Upper lobe of left lung (tissue), 6 donors: ENCODE results near the gene PKHD1. TPM values are rescaled to one million over a fixed set of nuclear protein-coding genes. Genes with fewer than 3 reads are reported as not detected.
A peak's percentile ranks its signal among the peaks of the same experiment; 100 is the strongest.

ENCODE experiments used
- ATAC-seq, 2 donors: fragments of 200-7000 bp; cut with Tn5 transposase; one replicate each; pipeline ENCODE4 v1.9.1; 2022; ENCODE audit warnings: mild to moderate bottlenecking in 2 of 2, moderate library complexity in 2 of 2; ENCODE audit not compliant: low FRiP score in 2 of 2
- DNase-seq, 2 donors: peaks; one replicate each; pipeline ENCODE4 v3.0.0-alpha.2; 2019 to 2020
- H3K27ac ChIP-seq, 4 donors: fragments of 200-600 bp; sonication (generic); one replicate each; pipeline ENCODE4 v1.5.1; 2016 to 2019
- H3K27me3 ChIP-seq, 4 donors: fragments of 200-600 bp; sonication (generic); one replicate each; pipeline ENCODE4 v1.5.1; 2017 to 2019
- H3K36me3 ChIP-seq, 4 donors: fragments of 200-600 bp; sonication (generic); one replicate each; pipeline ENCODE4 v1.5.1; 2016 to 2019
- H3K4me1 ChIP-seq, 4 donors: fragments of 200-600 bp; sonication (generic); one replicate each; pipeline ENCODE4 v1.5.1; 2018 to 2019
- H3K4me3 ChIP-seq, 4 donors: fragments of 200-600 bp; sonication (generic); one replicate each; pipeline ENCODE4 v1.5.1; 2017 to 2019; ENCODE audit warnings: mild to moderate bottlenecking in 2 of 4, moderate library complexity in 1 of 4
- H3K9me3 ChIP-seq, 4 donors: fragments of 200-600 bp; sonication (generic); one replicate each; pipeline ENCODE4 v1.5.1; 2018 to 2019
- EP300 ChIP-seq, 4 donors: sonication (generic); formaldehyde crosslinking; IDR thresholded peaks; one replicate each; pipeline ENCODE4 v1.5.1; 2017; ENCODE audit warnings: antibody characterized with exemption in 4 of 4, control low read depth in 2 of 4
- POLR2A ChIP-seq, 4 donors: fragments of 450-650 bp; IDR thresholded peaks; one replicate each; pipeline ENCODE4 v1.5.1; 2016 to 2017; ENCODE audit warnings: antibody characterized with exemption in 4 of 4, mild to moderate bottlenecking in 2 of 4
- POLR2AphosphoS5 ChIP-seq, 2 donors: sonication (generic); formaldehyde crosslinking; IDR thresholded peaks; one replicate each; pipeline ENCODE4 v1.5.1; 2017; ENCODE audit warnings: antibody characterized with exemption in 2 of 2
- WGBS, 2 donors: methylation state at CpG; one replicate each; pipeline ENCODE4 v1.1.5; 2017 to 2018; 5-methylcytosine and 5-hydroxymethylcytosine counted together
- total RNA-seq, 6 donors: library from RNA; depleted of rRNA in 4 of 6; stranded (reverse); fragments of >200 nt in 4 of 6; gene quantifications; one replicate each; pipeline versions ENCODE4 v1.1.0 to v1.2.1, GENCODE V29; 2016 to 2021
- TF ChIP-seq, protein P1 (sequence below), 6 experiments: fragments of 450-650 bp in 4 of 6; fragments of 200-600 bp in 2 of 6; sonication (generic) in 2 of 6; IDR thresholded peaks; one replicate each; pipeline ENCODE4 v1.5.1; 2016 to 2019; ENCODE audit warnings: antibody characterized with exemption in 6 of 6
- donor health status: DM: no; HTN: no; CAD: no; lungs with moderate emphysema.
- donor health status: DM: no; HTN: yes; CAD: no; lungs with severe emphysema.

PKHD1 gene
- total RNA-seq, 6 donors from 2014 or later, result 0.10 to 1.0 (median 0.34) TPM

DNA sequence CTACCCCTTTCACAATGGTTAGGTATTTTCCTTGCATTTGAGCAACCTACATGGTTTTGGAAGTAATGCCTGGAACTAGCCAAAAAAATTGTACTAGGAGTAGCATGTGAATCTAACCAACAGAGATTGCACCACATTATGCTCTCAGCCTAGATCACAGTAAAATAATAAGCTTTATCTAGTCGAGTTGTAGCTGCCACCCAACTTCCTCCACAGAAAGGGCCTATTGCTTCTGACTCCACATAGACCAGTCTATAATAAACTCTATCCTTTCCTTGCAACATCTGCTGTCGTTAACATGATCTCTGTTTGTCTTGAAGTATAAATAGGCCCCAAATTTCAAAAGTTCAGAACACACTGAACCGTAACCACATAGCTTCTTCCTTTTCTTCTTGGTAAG, 375.5 kb downstream of the PKHD1 start:
- DNase-seq (no peak), ATAC-seq (no peak)
- 72 to 76% methylated on average over 3 of the region's 3 CpGs for WGBS, 2 donors
- Histone ChIP-seq H3K27me3 (no peaks in the 10 kb centered on the region), H3K36me3 (no peaks in the 10 kb centered on the region), H3K27ac (no peak overlapping the region), H3K4me1 (no peaks in the 10 kb centered on the region), H3K4me3 (no peak overlapping the region), H3K9me3 (no peaks in the 10 kb centered on the region)
- TF ChIP-seq EP300 (IDR thresholded peaks at IDR 0.05), result no peak
- TF ChIP-seq POLR2A (IDR thresholded peaks at IDR 0.05), result no peak
- TF ChIP-seq, protein P1, sequence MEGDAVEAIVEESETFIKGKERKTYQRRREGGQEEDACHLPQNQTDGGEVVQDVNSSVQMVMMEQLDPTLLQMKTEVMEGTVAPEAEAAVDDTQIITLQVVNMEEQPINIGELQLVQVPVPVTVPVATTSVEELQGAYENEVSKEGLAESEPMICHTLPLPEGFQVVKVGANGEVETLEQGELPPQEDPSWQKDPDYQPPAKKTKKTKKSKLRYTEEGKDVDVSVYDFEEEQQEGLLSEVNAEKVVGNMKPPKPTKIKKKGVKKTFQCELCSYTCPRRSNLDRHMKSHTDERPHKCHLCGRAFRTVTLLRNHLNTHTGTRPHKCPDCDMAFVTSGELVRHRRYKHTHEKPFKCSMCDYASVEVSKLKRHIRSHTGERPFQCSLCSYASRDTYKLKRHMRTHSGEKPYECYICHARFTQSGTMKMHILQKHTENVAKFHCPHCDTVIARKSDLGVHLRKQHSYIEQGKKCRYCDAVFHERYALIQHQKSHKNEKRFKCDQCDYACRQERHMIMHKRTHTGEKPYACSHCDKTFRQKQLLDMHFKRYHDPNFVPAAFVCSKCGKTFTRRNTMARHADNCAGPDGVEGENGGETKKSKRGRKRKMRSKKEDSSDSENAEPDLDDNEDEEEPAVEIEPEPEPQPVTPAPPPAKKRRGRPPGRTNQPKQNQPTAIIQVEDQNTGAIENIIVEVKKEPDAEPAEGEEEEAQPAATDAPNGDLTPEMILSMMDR (IDR thresholded peaks at IDR 0.05), result no peak
- TF ChIP-seq POLR2AphosphoS5 (IDR thresholded peaks at IDR 0.05), result no peak

DNA sequence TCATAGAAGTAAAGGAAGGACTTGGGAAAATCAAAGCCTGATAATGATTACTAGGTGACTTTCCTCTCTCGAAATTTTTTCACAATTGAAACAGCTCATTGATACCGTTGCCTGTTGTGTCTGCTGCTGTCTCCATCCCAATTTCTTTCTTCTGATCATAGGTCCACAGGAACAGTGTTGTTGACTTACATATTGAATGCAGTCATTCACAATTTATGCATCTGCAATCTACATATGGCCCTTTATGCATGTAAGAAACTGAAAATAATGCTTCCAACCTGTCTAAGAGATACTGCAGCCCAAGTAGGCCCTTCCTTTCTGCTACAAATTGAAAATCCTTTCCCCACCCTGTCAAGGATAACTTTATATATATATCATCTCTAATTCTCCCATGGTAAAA, 381.3 kb downstream of the PKHD1 start:
- DNase-seq (no peak), ATAC-seq (no peak)
- Histone ChIP-seq H3K9me3 (no peaks in the 10 kb centered on the region), H3K27ac (no peak overlapping the region), H3K36me3 (no peaks in the 10 kb centered on the region), H3K27me3 (no peaks in the 10 kb centered on the region), H3K4me3 (no peak overlapping the region), H3K4me1 (peaks cover 0 to 3% (median 0%) of the 10 kb centered on the region in 4 donors)
- TF ChIP-seq, protein P1 (IDR thresholded peaks at IDR 0.05), result no peak
- TF ChIP-seq EP300 (IDR thresholded peaks at IDR 0.05) (no peak), POLR2A (IDR thresholded peaks at IDR 0.05) (no peak), POLR2AphosphoS5 (IDR thresholded peaks at IDR 0.05) (no peak)
- 73 to 79% methylated on average over 2 of the region's 2 CpGs for WGBS, 2 donors

DNA sequence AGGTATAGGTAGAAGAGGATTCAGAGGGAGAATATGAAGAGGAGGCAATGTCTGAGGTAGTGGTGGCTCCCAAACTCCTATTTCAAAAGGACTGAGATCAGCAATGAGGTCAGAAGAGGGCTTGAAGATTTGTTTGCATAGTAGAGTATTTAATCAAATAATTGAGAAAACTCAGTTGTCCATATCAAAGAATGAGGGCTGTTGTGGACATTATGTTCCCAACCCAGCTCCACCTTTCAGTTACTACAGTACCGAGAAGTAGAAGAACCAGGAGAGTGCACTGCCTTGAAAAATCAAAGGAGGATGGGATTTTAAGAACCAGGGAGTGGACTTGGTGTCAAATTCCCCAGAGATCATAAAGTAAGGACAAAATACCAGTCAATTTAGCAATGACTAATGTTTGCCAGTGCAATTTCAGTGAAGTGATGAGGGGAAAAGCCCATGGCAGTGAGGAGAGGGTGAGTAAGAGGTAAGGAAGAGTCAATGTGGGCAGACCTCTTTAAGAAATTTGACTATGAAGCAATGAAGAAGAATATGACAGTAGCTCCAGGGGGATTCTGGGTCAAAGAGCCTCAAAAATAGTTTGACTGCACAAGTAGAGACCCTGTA, 382.4 kb downstream of the PKHD1 start:
- DNase-seq, result peak in 1 of 2 donors; percentile 23
- Histone ChIP-seq H3K27me3 (no peaks in the 10 kb centered on the region), H3K36me3 (no peaks in the 10 kb centered on the region), H3K9me3 (no peaks in the 10 kb centered on the region), H3K27ac (no peak overlapping the region), H3K4me1 (peaks cover 0 to 3% (median 0%) of the 10 kb centered on the region in 4 donors), H3K4me3 (no peak overlapping the region)
- ATAC-seq, result no peak
- 68 to 70% methylated on average over 1 of the region's 1 CpG for WGBS, 2 donors
- TF ChIP-seq POLR2A (IDR thresholded peaks at IDR 0.05), result no peak

DNA sequence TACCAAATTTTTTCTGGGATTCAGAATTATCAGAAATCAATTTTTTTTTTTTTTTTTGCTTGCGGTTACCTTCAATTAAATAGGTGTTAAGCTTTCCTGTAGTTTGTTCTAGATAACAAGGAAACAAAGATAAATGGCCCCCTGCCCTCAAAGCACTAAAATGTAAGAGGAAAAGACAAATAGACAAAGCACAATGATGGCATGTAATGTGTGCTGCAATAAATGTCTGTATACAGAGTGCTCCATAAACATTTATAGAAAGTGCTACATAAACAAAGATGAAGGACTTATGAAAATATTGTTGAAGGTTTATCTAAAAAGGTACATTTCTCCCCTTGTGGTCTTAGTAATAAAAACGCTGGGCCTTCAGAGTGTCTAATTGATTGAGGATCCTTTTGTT, 384.6 kb downstream of the PKHD1 start:
- WGBS, 2 donors, result 48 to 62% methylated on average over 2 of the region's 2 CpGs

DNA sequence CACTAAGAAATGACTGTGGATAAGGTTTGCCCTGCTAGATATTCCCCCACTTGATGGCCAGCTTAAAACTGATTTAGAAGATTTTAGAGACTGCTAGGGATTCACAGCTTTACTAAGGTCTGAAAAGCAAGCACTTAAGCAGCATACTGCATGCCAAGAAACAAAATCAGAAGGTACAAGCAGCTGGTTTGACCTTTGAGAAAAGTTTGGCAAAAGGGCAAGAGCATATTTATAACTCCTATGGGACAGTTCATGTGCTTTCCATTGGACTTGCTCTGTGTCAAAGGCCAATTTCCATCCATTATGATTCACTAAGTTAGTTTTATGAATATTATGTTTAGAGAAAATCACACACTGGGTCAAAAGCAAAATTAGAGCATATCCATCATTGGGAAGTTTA, 402.8 kb downstream of the PKHD1 start:
- DNase-seq, result no peak
- TF ChIP-seq POLR2AphosphoS5 (IDR thresholded peaks at IDR 0.05), result no peak
- TF ChIP-seq, protein P1 (IDR thresholded peaks at IDR 0.05), result no peak
- TF ChIP-seq POLR2A (IDR thresholded peaks at IDR 0.05), result no peak
- TF ChIP-seq EP300 (IDR thresholded peaks at IDR 0.05), result no peak
- no peak for ATAC-seq
- Histone ChIP-seq H3K27ac (no peak overlapping the region), H3K4me3 (no peak overlapping the region), H3K36me3 (no peaks in the 10 kb centered on the region), H3K27me3 (no peaks in the 10 kb centered on the region), H3K4me1 (no peaks in the 10 kb centered on the region), H3K9me3 (no peaks in the 10 kb centered on the region)

More for the DNA sequence above, 384.6 kb downstream of the PKHD1 start:
- no peaks in the 10 kb centered on the region for H3K9me3 ChIP-seq
- no peaks in the 10 kb centered on the region for H3K36me3 ChIP-seq
- no peak for ATAC-seq
- H3K27me3 ChIP-seq, result no peaks in the 10 kb centered on the region
- TF ChIP-seq POLR2A (IDR thresholded peaks at IDR 0.05) (no peak), EP300 (IDR thresholded peaks at IDR 0.05) (no peak), POLR2AphosphoS5 (IDR thresholded peaks at IDR 0.05) (no peak)
- TF ChIP-seq, protein P1 (IDR thresholded peaks at IDR 0.05), result no peak
- peaks cover 0 to 3% (median 0%) of the 10 kb centered on the region in 4 donors for H3K4me1 ChIP-seq
- no peak for DNase-seq
- H3K4me3 ChIP-seq, result no peak overlapping the region
- no peak overlapping the region for H3K27ac ChIP-seq
